Hematopoietic multipotent progenitor cell treated with erythropoietin and hydrocortisone succinate and interleukin-3 and kit ligand, for 6 days (in vitro differentiated cells): ENCODE measurements around the gene CHRNB2.

Experiments used
- DNase-seq: peaks from one replicate; pipeline ENCODE4 v3.0.0-alpha.2; 2015

Gene CHRNB2

DNA sequence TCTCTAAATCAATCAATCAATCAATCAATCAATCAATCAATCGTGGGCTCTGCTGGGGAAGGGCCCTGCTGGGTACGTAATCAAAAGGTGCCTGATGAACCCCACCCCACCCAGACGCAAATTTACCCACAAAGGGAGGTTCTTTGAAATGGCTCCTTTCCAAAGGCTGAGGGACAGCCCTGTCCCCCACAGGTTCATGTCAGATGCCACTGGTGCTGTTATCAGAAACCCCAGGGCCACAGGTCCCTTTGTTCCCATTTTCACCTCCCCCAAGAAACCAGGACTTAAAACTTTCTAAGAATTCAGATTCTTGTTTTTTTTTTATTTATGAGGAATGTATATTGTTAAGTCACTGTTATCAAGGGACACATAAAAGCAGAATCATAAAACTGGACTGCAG is 14.2 kb downstream of the CHRNB2 start:
- DNase-seq, result peak; percentile 68

DNA sequence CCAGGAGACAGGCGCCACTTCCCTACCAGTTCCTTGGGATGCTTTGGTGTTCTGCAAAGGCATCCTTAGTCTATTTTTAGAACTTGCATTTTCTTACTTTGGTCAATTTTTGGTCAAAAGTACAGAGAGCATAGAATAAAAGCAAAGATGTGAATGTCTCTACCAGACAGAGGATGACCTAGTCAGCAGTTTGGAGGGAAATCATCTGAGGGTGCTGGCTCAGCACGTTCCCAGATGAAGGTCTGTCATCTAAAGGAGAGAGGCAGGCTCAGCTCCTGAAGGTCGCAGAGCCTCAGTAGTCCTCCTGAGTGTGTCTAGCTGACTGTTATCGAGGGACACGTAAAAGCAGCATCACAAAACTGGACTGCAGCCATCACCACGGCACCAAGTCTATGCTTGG is 15.3 kb downstream of the CHRNB2 start:
- DNase-seq, result no peak

DNA sequence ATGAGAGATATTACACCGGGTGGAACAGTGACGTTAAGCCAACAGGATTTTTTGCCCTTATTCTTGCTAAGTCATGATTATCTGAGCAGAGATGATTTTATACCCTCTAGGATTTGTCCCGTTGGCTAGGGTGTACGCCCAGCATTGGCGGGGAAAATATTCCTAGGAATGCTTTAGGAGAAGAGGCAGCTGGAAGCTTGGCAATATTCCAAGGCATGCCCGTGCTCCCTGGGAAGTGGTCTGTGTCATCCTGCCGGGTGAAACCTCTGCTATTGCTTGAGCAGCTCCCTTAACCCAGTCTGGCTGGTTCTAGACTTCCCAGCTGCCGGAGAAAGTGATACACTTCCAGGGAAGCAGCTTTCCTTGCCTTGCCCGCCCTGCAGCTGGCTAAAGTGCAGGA is 16.2 kb downstream of the CHRNB2 start:
- DNase-seq, result no peak

DNA sequence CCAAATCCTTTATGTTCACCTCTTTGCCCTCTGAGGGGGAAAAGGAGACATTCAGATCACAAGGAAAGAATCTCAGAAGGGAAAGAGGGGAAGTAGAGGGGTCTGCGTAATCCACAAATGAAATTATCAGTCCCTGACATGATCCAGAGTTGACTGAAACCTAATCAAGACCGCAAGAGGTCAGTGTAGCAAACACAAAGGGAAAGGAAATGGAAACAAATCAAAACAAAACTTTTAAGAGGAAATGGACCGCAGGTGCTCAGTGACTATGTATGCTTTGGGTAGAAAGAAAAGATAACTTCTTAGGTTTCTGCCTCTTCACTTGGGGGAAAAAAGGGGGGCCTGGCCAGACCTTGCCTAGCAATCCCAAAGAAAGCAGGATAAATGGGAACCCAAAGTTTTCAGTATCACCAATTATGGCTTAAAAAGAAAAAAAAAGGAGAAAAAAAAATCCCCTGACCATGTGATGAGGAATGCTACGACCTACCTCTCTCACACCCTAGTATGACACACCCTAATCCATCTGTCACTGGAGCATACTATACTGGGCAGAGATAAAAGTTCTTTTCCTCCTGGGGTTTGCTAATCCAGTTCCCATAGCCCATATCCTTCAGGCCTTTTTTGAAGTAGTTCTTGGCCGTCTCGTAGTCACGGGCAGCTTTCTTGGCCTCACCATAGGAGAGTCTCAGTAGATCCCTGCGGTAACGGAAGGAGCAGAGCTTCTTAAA is 16.9 kb downstream of the CHRNB2 start:
- no peak for DNase-seq

DNA sequence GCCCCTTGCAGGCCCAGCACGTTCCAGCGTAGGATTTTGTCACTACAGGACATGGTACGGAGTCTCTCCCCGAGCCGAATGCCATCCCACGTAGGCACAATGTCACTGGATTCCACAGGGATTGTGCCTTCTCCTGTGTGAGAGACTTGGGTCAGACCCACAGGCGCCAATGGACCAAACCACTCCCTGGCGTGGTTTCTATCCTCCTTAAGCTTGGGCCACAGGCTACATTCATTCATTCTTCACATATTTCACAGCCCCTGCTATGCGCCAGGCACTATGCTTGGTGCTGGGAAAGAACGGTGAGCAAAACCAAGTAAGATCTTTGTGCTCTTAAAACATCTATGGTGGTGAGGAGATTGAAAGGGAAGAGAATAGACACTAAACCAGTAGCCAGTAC is 18.7 kb downstream of the CHRNB2 start:
- no peak for DNase-seq

DNA sequence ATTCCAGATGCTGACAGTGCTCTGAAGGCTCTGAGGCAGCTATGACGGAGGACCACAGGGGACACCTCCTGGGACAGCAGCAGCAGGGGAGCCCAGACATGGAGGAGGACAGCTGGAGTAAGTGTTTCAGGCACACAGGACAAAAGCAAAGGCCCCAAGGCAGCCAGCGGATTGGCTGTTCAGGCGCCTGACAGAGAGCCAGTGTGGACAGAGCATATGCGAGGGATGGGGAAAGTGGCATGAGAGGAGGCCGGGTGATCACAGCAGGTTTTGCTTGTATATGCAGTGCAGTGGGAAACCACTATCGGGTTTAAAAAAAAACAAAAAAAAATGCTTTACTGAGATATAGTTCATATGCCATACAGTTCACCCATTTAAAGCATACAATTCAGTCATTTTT is 19.1 kb downstream of the CHRNB2 start:
- no peak for DNase-seq

DNA sequence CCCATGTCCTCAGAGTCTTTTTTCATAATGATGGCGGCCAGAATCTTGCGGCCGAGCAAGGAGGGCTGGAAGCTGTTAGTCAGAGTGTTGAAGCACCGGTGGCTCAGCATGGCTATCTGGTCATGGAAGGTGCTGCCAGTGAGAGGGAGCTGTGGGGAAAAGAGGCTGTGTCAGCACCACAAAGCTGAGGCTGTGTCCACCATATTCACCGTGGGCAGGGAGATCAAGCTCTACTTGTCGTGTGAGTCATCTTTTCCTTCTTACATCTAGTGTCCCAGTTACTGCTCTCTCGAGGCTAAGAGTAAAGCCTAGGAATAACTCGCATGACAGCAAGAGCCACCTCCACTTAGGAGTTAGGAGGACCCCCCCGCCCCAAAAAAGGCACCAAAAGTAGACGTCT is 22.2 kb downstream of the CHRNB2 start:
- DNase-seq, result no peak

DNA sequence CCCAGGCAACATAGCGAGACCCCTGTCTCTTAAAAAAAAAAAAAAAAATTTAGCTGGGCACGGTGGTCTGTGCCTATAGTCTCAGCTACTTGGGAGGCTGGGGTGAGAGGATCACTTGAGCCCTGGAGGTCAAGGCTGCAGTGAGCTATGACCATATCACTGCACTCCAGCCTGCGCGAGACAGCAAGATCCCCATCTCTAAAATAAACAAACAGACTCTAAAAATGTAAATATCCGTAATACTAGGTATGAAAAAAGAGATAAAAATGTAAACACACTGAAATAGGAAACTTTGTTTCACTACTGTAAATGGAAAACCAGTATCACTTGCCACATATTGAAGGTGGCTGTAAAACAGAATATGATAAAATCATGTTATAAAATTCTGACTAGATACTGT is 23.2 kb downstream of the CHRNB2 start:
- DNase-seq, result no peak

DNA sequence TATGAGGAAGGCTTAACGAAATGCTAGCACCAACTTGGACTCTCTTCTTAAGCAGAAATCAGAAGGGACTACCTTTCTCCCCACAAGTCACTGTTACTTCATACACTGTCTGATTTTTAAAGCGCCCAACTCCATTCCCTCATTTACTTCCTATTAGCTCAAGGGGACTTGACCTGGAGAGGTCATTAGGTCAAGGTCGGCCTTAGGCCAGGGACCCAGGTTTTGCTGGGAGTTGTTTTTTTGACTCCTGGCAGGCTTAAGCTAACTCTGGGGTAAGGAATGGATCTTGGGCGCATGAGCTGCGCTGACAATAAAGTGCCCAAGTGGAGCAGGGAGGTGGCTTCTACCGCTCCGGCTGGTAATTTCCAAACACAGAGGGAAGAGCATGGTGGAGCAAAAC is 23.6 kb downstream of the CHRNB2 start:
- DNase-seq, result no peak

DNA sequence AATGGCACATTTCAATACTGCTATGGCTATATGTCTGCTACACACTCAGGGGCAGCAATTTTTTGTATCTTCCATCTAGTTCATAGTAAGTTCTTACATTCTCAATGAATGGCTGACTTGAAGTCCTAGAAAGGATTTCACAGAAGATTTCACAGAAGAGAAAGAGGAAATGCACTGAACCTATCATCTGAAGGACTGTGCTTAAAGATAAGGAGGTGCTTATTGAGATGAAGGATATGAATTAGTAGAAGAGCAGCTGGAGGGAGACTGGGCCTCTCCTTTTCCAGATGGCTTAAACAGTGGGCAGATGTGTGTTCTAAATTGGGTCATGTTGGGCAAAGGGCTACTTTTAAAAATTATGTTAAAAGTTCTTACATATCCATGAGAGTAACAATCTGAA is 25.8 kb downstream of the CHRNB2 start:
- DNase-seq, result peak; percentile 68

DNA sequence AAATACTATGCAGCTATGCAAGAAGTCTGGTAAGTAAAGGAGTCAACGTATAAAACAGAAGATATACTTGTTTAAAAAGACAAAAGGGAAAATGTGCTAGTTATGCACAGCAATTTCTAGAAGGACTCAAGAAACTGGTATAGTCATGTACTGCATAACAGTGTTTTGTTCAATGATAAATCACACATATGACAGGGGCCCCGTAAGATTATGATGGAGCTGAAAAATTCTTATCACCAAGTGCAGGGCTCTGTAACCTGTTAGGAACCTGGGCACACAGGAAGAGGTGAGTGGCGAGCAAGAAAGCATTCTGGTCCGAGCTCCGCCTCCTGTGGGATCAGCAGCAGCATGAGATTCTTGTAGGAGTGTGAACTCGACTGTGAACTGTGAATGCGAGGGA is 27.2 kb downstream of the CHRNB2 start:
- DNase-seq, result no peak

DNA sequence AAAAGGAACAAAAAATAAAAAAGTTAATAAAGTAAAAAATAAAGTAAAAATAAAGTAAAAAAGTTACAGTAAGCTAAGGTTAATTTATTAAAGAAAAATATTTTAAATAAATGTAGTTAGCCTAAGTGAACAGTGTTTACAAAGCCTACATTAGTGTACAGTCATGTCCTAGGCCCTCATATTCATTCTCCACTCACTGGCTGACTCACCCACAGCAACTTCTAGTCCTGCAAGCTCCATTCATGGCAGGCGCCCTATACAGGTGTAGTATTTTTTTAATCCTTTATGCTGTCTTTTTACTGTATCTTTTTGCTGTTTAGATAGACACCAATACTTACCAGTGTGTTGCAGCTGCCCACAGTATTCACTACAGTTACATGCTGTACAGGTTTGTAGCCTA is 28.0 kb downstream of the CHRNB2 start:
- no peak for DNase-seq

DNA sequence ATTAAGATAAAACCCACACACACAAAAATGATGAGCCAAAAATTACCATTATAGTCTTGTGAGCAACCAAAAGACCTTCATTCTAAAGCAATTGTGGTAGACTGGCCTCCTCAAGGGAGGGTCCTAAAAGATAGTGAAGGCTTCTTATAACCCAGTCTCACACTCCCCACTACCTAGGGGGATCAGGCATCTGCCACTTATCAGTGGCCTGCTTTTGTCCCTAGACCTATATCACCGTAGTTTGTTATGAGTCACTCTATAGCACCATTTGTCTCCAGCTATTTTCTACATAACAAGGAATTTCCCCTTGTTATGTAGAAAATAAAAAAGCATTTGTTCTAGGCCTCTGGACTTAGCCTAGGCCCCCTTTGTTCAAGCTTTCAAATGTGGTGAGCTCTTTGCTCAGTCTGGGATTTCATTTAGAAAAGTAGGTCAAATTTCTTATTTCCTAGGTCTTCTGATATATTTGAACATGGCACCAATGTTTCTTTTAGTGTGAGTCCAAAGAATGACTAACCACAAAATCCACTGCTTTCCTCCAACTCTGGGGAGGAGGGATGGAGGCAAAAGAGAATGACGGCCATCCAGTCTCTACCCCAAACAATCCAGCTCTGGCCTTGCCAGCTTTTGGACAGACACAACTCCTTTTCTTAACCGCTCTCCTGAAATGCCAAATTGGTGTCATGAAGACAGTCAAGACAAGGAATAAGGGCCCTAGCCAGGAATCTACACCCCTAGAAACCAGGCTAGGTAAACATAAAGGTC is 31.5 kb downstream of the CHRNB2 start:
- no peak for DNase-seq

DNA sequence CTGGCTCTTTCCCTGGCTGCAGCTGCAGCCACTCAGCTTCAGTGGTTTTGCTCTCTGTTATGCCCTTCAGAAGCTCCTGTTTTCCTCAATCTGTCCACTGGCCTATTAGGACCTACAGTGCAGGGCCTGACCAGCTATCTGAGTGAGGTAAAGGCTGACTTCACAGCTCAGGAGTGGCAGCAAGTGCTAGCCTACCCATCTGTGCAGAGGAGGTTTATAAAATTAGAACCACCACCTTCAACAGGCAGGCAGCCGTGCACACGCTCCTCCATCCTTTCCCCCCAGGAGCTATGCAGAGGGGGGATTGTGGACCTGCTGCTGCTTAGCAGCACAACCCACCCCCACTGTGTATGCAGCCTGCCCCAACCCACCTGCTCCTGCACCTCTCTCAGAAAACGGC is 32.1 kb downstream of the CHRNB2 start:
- DNase-seq, result no peak

DNA sequence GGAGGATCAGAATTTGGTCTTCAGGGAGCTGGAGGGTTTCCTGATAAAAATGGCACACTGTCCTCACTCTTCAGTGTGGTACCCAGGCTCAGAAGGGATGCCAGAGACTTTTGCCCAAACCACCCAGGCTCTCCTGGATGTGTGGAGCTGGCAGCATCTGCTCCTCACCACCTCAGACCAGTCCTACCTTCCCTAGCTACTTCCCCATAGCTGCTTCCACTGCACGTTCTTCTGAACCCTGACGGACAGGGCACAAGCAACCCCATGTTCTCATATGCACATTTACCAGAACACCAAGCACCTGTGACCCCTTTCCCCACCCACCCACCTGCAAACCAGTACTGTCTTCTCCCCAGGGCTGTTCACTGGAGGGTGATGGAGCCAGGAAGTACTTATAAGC is 35.7 kb downstream of the CHRNB2 start:
- no peak for DNase-seq

DNA sequence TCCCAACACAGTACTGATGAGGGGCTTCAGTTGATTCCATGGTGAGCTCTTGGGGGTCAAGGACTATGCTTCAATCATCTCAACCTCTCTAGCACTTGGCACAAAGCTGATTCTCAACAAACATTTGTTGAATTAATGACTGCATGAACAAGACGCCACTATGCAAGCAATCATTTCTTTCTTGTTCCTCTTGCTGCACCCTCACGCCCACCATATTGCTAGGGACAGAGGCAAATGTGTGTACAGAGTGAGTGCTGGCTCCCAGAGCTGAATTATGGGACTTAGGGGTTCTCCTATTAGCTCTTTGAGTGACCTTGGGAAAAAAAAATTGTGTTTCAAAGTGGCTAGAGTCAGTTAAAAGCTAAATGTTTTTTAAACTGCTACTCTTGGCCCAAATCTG is 38.0 kb downstream of the CHRNB2 start:
- DNase-seq, result no peak

DNA sequence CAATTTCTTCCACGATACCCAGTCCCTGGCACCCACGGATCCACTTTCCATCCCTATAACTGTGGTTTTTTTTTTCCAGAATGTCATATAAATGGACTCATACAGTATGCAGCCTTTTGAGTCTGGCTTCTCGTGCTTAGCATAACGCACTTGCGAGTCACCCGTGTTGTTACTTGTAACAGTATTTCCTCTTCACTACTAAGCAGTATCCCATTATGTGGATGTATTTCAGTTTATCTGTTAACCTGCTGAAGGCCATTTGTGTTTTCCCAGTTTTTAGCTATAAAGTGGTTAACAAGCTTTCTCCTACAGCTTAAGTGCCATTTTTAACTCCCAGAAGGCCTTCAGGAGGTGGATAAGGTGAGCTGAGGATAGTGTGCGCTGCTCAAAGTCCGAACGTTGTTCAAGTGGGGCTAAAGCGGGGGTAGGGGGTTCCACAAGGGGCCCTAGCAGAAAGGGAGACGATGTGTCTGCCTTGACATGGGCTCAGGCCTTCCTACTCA is 39.6 kb downstream of the CHRNB2 start:
- DNase-seq, result peak; percentile 53

DNA sequence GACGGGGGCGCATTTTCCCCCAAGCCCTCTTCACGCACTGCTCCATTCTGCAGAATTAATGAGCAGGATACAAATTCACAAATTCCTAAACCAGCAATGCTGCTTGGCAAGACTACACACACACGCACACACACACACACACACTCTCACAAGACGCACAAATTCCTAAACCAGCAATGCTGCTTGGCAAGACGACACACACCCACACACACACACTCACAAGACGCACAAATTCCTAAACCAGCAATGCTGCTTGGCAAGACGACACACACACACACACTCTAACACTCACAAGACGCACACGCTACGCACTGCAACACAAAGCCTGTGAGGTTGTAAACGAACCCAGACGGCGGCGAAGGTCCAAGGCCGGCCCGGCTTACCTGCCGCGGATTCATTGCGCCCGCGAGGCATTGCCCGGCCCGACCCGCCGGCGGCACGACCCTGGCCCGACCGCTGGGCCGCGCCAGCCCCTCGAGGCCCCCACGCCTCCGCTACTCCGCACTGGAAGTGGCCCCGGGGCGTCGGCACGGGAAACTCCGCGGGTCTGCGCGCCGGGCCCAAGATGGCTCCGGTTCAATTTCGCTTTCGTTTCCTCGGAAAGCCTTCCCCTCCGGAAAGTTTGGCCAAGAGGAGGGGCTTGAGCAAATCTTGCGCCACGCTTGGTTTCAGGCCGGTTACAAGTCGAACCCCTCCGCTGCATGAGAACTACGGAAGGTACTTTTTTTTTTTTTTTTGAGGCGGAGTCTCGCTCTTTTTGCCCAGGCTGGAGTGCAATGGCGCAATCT is 40.2 kb downstream of the CHRNB2 start, which contains the start of gene ADAR:
ADAR (minus strand) TSS at position 578 of the 788 bp plus-strand sequence; CDS start at position 398, 180 bp downstream.
- peak; percentile 97 for DNase-seq

DNA sequence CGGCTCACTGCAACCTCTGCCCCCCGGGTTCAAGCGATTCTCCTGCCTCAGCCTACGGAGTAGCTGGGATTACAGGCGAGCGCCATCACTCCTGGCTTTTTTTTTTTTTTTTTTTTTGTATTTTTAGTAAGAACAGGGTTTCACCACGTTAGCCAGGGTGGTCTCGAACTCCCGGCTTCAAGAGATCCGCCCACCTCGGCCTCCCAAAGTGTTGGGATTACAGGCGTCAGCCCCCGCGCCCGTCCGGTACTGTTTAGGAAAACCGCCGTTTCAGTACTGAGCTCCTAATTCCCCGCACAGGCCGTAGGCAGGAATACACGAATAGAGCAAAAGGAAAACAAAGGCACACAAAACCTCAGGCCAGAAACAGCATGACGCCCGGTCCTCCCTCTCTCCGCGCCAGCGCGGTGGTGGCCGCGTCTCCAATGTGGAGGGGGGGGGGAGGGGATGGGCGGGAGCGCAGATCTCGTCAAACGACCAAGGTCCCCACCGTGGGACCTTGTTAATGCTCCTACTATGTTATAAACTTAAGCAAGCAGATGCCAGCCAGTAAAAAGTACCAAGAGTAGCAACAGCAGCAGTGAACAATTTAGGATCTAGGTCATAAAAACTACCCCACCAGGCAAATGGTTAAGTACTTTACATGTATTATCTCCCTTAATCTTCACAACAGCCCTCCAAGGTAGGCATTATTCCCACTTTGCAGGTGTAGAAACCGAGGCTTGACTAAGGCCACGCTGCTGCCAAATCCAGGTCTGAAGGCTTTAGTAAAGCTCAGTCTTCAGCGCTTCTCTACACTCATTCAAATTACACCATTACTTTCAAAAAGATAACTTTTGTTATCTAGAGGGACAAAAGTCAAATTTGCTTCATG is 41.1 kb downstream of the CHRNB2 start:
- DNase-seq, result peak; percentile 57

DNA sequence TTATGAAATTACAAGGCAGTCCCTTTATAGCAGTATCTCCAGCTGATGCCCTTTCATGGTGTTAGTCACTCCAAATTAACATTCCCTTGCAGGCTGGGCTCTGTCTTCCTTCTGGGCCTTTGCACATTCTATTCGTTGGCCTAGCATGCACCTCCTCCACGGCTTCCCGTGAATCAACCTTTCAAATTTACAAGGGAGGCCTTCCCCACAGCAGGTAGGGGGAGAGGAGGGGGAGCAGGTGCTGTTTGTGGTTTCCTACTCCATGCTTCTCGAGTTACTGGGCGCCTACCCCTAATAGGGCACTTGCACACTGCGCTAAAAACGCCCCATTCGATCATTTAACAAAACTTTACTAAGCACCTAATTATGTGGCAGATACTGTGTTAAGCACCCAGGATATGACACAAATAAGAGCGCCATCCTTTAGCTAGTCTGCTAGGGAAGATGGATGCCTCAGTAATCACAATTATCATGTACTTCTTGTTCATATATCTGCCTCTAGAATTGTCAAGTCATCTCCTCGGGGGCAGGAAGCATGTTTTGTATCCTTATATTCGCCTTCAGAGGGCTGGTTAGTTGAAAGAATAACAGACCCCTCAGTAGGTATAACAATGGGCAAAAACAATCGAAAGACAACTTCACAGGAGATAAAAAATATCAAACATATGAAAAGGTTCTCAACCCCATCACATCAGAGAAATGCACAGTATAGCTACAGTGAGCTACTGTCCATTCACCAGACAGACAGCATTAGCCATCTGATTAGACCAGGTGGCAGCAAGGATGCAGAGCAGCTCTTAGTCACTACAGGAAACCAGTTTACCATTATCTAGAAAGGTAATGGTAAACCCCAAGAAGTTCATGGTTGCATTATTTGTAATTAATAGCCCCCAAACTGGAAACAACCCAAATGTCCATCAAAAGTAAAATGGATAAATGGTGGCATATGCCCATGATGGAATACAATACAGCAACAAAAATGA is 42.1 kb downstream of the CHRNB2 start:
- peak; percentile 27 for DNase-seq
